Ascending aorta (tissue), 2 donors: Measurements from ENCODE around the gene RIN3. TPM values are rescaled to one million over a fixed set of nuclear protein-coding genes. Genes with fewer than 3 reads are reported as not detected.

ENCODE experiments used
- DNase-seq, 2 donors: peaks; one replicate each; pipeline ENCODE4 v3.0.0-alpha.2; 2019; ENCODE audit warnings: low spot score in 2 of 2
- H3K27ac ChIP-seq, 2 donors: fragments of 200-600 bp; sonication (generic); one replicate each; pipeline ENCODE4 v1.5.1; 2016 to 2017; ENCODE audit warnings: mild to moderate bottlenecking in 1 of 2
- H3K27me3 ChIP-seq: fragments of 200-600 bp; sonication (generic); one replicate; pipeline ENCODE4 v1.5.1; 2017
- H3K36me3 ChIP-seq, 2 donors: fragments of 200-600 bp; sonication (generic); one replicate each; pipeline ENCODE4 v1.5.1; 2016
- H3K4me1 ChIP-seq, 2 donors: fragments of 200-600 bp; sonication (generic); one replicate each; pipeline ENCODE4 v1.5.1; 2016 to 2017; ENCODE audit warnings: mild to moderate bottlenecking in 1 of 2
- H3K4me3 ChIP-seq, 2 donors: fragments of 200-600 bp; sonication (generic); one replicate each; pipeline ENCODE4 v1.5.1; 2016 to 2017; ENCODE audit warnings: mild to moderate bottlenecking in 1 of 2
- H3K9me3 ChIP-seq, 2 donors: fragments of 200-600 bp; sonication (generic); one replicate each; pipeline ENCODE4 v1.5.1; 2016
- intact Hi-C: fragments of 100-400 bp; cut with DNase I; formaldehyde crosslinking; loops from one replicate; pipeline ENCODE4 v1.15.1; 2023
- total RNA-seq: library from RNA; depleted of rRNA; stranded (reverse); fragments of >200 nt; gene quantifications from one replicate; pipeline ENCODE4 v1.1.0, GENCODE V29; 2016
- TF ChIP-seq, protein P1 (sequence below), 3 experiments: fragments of 200-600 bp in 2 of 3; fragments of 450-650 bp in 1 of 3; sonication (generic) in 2 of 3; IDR thresholded peaks; one replicate each; pipeline ENCODE4 v1.5.1; 2016 to 2019; ENCODE audit warnings: antibody characterized with exemption in 3 of 3, mild to moderate bottlenecking in 1 of 3, moderate library complexity in 1 of 3

Gene RIN3
- total RNA-seq, 1 donor from 2014 or later = 30.3 TPM

GRCh38 chr14:92527721-92528120, 14.1 kb downstream of the RIN3 start:
- DNase-seq = no peak
- intact Hi-C loops = no loop called here
- H3K4me3 ChIP-seq = no peak overlapping the region
- H3K36me3 ChIP-seq = no peaks in the 10 kb centered on the region
- H3K27me3 ChIP-seq = no peaks in the 10 kb centered on the region
- TF ChIP-seq, protein P1, sequence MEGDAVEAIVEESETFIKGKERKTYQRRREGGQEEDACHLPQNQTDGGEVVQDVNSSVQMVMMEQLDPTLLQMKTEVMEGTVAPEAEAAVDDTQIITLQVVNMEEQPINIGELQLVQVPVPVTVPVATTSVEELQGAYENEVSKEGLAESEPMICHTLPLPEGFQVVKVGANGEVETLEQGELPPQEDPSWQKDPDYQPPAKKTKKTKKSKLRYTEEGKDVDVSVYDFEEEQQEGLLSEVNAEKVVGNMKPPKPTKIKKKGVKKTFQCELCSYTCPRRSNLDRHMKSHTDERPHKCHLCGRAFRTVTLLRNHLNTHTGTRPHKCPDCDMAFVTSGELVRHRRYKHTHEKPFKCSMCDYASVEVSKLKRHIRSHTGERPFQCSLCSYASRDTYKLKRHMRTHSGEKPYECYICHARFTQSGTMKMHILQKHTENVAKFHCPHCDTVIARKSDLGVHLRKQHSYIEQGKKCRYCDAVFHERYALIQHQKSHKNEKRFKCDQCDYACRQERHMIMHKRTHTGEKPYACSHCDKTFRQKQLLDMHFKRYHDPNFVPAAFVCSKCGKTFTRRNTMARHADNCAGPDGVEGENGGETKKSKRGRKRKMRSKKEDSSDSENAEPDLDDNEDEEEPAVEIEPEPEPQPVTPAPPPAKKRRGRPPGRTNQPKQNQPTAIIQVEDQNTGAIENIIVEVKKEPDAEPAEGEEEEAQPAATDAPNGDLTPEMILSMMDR (IDR thresholded peaks at IDR 0.05) = no peak
- no peak overlapping the region for H3K27ac ChIP-seq
- H3K4me1 ChIP-seq = peaks cover 3 to 16% of the 10 kb centered on the region in 2 donors
- no peaks in the 10 kb centered on the region for H3K9me3 ChIP-seq

DNA sequence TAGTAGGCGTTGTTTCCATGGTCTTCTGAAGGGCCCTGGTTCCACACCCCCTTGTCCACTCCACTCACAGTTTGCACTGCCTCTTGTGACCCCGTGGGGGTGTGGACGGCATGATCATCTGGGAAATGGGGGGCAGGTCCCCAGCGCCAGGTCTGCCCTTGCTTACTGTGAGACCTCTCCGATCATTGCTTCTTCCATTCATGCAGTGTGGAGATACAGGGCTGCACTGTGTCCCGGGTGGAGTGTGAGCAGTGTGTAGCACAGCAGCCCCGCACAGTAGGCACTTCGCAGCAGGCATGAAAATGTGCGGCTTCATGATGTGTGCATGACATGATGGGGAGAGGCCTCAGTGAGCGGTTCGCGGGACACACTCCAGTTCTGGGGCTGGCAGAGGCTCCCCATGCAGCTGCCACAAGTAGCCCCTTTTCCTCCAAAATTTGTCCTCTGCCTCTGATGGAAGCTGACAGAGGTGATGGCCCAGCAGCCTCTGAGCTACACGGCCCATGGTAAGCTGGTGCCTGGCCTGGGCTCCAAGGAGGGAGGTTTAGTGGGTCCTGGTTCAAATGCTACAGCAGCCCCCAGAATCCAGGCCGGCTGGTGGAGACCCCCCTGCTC, 15.0 kb downstream of the RIN3 start:
- Histone ChIP-seq H3K9me3 (no peaks in the 10 kb centered on the region), H3K4me3 (no peak overlapping the region), H3K27ac (no peak overlapping the region), H3K36me3 (no peaks in the 10 kb centered on the region), H3K4me1 (peaks cover 5 to 14% of the 10 kb centered on the region in 2 donors), H3K27me3 (no peaks in the 10 kb centered on the region)
- TF ChIP-seq, protein P1 (IDR thresholded peaks at IDR 0.05) = no peak
- intact Hi-C loops = no loop called here
- no peak for DNase-seq

- H3K9me3 ChIP-seq = no peaks in the 10 kb centered on the region
- H3K27me3 ChIP-seq = no peaks in the 10 kb centered on the region
- TF ChIP-seq, protein P1 (IDR thresholded peaks at IDR 0.05) = no peak
- no peak for DNase-seq
- H3K36me3 ChIP-seq = no peaks in the 10 kb centered on the region
- peaks cover 5 to 8% of the 10 kb centered on the region in 2 donors for H3K4me1 ChIP-seq
- H3K27ac ChIP-seq = no peak overlapping the region
- H3K4me3 ChIP-seq = no peak overlapping the region
- intact Hi-C loops = no loop called here
These were observed 16.3 kb downstream of the RIN3 start for GRCh38 chr14:92529903-92530302.

- intact Hi-C loops = no loop called here
- Histone ChIP-seq H3K27ac (no peak overlapping the region), H3K9me3 (no peaks in the 10 kb centered on the region), H3K27me3 (no peaks in the 10 kb centered on the region), H3K4me3 (no peak overlapping the region), H3K36me3 (no peaks in the 10 kb centered on the region), H3K4me1 (peaks cover 4 to 5% of the 10 kb centered on the region in 2 donors)
- DNase-seq = peak in 1 of 2 donors; percentile 50
- TF ChIP-seq, protein P1 (IDR thresholded peaks at IDR 0.05) = no peak
These were observed 17.7 kb downstream of the RIN3 start for GRCh38 chr14:92531106-92531873.

- Histone ChIP-seq H3K36me3 (no peaks in the 10 kb centered on the region), H3K4me1 (peaks cover 4 to 5% of the 10 kb centered on the region in 2 donors), H3K9me3 (no peaks in the 10 kb centered on the region), H3K27me3 (no peaks in the 10 kb centered on the region), H3K27ac (peak overlapping the region in 1 of 2 donors; percentile 57), H3K4me3 (no peak overlapping the region)
- no peak for DNase-seq
- TF ChIP-seq, protein P1 (IDR thresholded peaks at IDR 0.05) = no peak
- intact Hi-C loops = no loop called here
These were observed 19.0 kb downstream of the RIN3 start for GRCh38 chr14:92532490-92533163.
